ENCODE data around the gene NAA10.

Gene NAA10

DNA sequence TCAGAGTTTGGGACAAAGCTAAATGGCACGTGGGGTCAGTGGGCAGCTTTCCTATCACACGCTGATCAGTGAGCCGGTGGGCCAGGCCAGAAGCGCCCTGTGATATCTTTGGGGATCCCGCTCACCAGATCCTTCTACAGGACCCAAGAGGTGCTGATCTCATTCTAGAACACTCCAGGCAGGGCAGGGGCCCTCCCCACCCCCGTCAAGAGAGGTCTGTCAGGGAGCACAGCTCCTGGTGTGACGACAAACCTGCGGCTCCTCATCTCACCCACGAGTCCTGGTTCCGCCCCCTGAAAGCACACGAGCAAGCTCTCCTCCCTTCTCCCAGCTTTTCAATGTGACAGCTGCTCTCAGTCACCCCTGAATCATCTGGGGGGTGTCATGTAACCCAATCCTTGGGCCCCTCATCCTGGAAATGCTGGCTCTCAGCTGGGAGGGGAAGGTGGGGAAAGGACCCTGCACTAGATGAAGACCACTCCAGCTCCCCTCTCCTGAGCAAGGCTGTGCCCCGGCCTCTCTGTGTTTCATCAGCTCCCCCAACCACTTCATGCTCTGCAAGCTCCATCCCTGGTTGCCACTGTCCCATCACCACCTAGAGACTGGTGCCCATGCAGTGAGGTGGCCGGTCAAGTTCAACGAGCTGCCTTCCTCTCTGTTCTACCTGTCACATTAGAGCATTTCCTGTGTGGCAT lies 32.2 kb upstream of the NAA10 start:
- DNase-seq: no peak

DNA sequence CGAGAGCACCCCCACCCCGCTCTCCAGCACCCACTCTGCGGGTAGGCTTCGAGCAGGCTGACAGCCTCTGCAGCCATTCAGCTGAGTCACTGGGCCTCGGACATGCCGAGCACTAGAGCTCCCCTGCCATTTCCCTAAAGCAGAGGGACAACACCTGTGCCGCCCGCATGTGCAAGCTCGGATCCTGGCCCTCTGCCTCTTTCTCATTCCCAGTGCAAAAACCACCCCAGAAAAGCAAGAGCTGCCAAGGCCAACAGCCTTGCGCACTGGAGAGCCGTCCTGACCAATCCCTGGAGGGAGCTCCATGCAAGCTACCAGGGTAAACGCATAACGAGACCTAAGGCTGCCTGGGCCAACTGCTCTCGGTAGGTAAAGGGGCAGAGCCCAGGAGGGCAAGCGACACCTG lies 31.4 kb upstream of the NAA10 start:
- DNase-seq: no peak

DNA sequence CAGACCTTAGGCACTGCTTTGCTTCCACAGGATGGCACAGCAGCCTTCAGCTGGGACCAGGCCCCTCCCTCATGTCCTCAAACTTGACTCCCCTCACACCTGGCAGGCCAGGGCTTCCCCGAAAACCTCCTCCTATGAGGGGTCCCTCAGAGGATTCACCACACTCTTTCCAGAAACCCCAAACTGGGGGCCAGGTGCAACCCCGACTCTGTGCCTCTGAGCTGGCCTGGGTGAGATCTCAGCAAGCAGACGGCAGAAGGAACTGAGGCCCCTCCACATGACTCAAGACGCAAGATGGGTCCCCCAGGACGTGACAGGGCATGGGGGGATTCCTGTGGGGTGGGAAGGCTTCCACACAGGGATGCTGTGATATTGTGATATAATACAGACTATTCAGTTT lies 30.6 kb upstream of the NAA10 start:
- no peak for DNase-seq

DNA sequence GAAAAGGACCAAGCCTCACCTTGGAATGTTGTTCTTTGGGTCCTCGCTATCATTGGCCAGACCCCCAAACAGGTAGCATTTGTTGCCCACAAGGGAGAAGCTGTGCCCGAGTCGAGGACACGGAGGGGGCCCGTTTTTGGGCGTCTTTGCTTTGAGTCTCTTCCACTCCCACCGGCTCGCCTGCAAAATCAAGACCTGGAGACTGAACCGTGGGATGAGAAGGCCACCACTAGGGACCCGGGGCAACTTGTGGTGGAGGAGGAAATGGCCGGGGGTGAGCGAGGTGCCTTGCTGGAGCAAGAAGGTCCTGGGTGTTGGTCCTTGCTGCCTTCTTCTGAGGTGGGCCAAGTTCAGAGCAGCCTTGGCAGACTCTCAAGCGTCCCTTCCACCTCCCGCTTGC lies 29.3 kb upstream of the NAA10 start:
- no peak for DNase-seq

DNA sequence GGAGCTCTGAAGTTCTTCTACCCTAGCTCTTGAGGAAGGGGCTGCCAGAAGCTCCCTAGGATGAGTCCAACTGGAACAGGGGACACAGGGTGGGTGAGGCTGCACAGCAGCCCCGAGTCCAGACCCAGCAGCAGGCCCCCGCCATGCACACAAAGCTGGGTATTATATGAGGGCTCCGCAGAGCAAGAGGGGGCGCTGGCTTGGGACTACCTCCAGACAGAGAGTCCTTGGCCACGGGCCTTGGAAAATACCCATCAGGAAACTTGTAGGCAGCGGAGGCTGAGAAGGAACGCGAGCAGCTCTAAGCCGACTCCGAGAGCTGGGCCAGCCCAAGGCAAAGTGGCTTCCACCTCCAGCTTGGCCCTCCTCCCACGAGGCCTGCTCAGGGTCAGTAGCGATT lies 28.7 kb upstream of the NAA10 start:
- no peak for DNase-seq

DNA sequence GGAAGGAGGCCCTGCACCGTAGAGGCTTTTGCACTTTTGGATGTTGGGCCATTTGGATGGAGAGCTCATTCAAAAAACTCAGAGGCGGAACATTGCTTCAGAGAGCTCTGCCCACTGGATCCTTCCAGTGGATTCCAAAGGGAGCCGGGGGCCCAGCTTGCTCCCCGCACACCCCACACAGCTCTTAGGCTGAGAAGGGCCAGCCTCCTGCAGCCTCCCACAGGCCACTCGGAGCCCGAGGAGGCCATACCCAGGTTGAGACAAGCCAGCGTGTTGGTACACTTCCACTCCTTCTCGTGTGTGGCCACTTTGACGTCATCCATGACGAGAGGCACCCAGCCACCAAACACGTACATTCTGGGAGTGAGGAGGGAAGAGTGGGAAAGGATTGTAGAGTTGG lies 26.5 kb upstream of the NAA10 start:
- no peak for DNase-seq

DNA sequence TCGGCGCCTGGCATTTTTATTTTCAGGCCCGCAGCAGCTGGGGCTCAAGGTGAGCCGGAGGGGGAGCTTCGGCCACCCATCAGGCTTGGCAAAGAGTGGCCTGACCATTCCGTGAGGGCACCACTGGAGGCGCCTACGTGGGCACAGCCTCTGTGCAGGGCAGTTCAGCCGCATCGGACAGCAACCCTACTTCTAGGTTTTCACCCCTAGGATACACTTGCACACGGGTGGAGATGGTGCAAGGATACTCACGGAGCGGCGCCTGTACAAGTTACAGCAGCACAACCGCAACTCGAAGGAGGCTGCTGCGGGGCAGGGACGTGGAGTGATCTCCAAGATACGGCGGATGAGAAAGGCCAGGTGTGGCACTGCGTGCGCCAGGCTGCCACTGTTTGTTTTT lies 25.9 kb upstream of the NAA10 start:
- DNase-seq: no peak

DNA sequence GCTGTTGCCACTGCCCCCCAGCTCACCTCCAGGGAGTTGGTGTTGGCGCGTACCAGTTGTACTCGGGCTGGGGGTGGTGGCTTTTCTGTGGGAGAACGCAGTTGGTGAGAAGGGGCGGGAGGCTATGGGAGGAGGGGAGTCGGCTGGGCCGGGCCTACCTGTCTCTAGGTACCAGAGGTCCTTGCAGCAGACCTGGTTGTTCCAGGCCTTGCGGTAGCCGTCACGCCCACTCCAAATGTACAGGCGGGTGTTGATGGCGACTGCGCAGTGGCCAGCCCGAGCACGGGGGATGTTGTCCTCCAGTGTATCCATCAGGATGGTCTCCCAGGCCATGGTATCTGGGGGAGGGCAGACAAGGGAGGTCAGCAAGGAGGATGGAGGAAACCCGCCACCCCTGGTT lies 25.2 kb upstream of the NAA10 start:
- DNase-seq: no peak

DNA sequence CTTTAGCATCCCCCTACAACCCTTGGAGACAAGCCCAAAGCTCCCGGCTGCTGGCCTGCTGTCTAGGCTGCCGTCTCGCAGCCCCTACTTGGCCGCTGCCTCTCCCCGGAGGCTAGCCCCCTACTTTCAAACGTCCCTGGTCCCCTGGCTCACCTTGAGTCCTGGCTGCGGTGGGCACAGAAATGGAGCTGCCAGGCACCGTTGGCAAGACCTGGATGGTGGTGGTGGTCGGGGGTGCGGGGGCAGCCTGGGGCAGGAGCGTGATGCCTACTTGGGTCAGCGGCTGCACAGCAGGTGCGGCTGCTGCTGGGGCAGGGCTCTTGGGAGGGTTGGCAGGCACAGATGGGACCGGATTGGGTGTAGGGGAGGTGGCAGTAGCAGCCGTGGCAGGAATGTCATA lies 24.8 kb upstream of the NAA10 start:
- DNase-seq: no peak

DNA sequence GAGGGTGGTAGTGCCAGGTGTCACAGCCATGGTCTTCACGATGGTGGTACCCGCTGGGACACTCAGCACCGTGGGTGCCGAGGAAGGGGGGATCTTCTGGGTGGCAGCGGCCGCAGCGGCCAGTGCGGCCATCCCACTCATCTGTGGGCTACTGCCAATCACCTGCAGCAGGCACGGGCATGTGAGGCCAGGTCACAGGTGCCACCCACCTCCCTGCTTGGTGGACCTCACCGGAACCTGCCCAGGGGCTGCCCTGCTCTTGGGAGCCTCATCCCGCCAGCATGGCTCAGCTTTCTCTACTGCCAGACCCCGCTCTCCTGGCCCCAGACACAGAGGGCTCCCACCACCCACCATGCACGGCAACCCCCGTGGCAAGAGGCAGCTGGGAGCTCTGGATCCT lies 23.8 kb upstream of the NAA10 start:
- DNase-seq: no peak

DNA sequence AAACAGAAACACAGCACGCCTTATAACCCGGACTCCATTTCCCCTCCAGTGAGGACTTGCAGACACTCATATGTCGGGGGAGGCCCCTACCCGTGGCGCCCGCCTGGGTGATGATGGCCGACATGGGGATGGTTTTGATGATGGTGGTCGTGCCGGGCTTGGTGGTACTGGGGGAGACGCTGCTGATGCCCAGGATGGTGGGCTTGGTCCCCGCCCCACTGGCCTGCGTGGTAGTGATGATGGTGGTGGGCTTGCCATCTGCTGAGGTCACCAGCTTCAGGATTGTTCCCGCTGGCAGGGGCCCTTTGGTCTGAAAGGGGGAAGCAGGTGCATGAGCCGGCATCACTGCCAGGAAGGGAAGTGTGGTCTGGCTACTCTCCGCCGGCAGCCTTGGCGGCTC lies 22.4 kb upstream of the NAA10 start:
- DNase-seq: no peak

DNA sequence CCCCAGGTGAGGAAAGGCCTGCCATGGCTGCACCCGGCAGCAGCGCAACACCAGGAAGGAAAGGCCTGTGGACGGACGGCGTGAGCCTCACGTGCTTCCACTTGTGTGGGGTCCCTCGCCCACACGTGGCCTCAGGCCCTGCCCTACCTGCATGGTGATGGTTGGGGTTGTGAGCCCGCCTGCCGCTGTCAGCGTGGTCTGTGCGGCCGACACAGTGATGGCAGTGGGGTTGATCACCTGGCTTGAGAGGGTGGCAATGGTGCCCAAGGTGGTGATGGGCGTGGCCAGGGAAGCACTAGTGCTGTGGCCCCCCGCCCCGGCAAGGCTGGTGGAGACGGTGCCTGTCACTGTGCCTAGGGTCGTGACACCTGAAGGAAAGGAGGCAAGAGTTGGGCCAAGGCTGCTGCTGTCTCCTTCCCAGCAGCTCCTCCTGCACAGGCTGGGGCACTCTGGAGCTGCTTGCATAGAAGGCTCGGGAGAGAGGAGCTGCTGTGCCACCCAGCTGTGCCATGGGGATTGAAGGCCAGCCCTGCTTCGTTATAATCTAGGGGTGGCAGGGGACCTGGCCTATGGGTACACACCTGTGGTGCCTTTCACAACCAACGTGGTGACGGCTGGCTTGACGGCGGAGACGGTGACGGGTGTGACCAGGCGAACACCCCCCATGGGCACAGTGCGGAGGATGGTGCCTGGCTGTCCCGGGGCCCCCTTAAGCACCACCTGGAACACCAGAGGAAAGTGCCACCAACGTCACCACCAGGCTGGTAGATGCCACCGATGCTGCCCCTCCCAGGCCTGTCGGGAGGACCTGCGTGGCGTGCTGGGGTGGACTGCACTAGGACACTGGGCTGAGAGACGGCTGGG lies 21.4 kb upstream of the NAA10 start:
- DNase-seq: no peak

DNA sequence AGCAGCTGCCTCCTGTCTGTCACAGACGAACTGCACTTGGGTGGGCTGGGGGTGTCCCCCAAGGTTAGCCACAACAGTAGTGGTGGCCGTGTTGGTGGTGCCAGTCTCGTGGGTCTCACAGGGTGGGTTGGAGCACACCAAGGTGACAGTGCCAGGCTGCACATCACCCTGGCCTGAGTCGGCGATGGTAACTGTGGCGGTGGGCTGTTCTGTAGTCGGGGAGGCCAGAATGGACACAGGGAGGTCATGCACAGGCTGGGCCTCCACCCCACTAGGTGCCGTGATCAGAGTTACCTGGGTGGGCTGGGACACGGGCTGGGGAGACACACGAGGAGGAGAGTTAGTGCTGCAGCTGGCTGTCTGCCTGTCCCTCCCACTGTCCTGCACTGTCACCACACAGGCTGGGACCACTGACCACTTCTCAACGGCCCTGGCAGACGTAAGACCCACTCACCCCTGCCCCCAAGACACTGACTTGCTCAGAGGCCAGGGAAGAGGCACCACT lies 20.4 kb upstream of the NAA10 start:
- DNase-seq: no peak

DNA sequence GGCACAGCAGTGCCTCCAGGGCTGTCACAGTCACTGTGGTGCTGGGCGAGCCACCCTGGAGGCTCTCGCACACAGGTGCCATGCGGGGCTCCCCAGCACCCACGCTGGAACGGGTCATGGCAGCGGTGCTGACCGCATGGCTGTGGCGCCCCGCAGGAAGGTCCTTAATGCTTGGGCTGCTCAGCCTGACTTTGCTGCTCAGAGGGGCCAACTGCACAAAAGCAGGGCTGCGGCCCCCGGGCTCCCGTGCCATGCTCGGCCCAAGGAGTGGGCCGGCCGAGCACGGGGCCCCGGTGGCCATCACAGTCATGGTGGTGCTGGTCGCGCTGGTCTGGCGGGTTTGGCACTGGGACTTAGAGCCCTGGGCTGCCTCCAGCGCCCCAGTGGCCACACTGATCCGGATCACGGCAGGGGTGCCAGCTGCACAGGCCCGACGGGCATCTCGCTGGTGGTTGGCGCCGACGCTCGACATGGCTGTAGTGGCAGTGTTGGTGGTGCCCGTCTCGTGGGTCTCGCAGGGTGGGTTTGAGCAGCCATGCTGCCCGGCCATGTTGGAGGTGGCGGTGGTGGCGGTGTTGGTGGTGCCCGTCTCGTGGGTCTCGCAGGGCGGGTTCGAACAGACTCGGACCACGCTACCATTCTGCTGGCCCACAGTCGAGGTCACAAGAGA lies 19.9 kb upstream of the NAA10 start:
- DNase-seq: no peak

DNA sequence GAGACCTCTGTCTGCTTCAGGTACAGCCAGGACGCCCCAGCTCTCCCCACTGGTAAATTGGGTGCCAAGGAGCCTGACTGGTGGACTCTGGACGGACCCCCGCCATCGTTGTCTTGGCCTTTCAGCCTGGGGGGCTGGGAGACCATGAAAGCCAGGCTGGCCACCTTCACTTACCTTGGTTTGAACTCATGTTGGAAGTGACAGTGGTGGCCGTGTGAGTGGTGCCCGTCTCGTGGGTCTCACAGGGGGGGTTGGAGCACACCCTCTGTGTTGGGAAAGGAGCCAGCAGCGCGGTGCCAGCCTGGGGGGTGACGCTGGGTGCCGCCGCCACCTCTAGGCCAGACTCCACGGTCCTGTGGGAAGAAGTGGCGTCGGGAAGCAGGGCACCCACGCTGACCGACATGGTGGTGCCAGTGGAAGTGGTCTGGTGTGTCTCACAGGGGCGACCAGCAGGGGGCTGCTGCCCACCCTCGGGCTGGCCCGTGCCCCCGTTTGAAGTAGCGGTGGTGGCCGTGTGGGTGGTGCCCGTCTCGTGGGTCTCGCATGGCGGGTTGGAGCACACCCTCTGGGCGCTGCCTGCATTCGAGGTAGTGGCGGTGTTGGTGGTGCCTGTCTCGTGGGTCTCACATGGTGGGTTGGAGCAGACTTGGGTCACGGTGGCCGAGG lies 19.2 kb upstream of the NAA10 start:
- DNase-seq: no peak

DNA sequence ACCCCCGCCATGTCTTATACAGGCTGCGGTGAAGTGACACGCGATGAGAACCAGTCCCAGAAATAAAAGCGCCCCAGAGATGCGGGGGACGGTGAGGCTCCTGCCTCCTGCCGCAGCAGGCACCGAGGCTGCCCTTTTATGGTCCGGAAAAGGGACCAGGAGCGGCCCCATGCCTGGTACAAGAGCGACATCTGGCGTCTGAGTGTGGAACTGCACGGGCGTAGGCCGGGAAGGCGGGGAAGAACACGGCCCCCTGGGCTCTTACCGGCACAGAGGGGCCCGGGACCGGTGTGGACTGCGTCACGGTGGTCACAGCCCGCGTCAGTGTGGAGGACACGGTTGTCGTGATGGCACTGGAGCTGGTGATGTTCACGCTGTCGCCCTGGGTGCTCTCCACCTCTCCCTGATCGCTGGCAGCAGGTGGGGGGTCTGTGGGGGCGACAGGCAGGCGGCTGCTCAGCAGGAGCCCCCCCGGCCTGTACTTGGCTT lies 18.5 kb upstream of the NAA10 start:
- DNase-seq: peak; percentile 69

DNA sequence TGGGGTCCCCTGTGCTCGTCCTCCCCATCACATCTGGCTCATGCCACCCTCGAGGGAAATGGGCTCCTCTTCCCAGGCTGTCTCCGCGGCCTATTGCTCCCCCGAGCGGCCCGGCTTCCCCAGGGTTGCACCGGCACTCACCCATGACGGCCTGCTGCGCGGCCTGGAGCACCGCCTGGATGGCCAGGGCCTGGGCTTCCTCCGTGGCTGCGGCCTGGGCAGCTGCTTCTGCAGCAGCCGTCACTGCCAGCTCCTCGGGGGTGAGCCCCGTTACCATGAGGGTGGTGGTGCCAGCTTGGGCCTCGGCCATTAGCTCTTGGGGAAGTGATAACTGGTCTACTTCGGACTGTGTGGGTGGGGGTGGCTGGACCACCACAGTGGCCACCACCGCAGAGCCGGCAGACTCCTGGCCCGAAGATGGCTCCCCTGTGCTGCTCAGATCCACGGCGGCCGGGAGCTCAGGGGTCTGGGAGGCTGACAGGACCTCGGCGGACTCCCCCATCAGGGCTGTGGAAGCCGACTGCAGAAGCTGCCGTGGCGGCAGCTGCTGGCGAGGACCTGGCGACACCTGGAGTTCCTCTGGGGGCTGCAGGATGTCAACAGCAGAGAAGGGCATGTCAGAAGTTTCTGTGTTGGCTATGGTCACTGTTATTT lies 17.7 kb upstream of the NAA10 start:
- DNase-seq: no peak

DNA sequence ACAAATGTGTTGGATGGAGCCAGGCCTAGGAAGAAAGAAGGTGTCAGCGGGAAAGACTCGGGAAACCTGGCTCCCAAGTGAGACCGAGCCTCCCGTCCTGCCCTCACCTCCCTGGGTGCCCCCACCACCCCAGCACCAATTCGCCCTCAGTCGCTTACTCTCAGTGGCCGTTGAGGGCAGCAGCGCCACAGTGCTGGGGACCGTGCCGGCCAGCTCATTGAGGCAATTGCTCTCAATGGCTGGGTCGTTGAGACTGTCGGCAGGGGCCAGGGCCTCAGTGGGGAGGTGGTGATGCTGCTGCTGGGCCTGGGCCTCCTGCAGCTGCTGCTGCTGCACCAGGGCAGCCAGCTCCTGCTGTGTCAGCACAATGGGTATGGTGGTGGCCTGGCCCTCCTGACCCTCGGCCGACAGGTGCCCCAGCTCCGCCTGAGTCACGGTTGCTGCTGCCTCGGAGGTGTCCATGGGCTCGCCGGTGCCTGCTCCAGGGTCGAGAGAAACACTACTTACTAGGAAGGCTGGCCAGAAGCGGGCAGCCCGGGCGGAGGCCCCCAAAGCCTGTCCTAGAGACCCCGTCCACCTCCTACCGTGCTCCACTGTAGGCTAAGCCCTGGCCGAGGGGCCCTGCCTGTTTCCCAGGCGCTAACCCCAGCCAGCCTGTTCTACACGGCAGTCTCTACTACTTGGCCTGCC lies 17.0 kb upstream of the NAA10 start:
- no peak for DNase-seq

DNA sequence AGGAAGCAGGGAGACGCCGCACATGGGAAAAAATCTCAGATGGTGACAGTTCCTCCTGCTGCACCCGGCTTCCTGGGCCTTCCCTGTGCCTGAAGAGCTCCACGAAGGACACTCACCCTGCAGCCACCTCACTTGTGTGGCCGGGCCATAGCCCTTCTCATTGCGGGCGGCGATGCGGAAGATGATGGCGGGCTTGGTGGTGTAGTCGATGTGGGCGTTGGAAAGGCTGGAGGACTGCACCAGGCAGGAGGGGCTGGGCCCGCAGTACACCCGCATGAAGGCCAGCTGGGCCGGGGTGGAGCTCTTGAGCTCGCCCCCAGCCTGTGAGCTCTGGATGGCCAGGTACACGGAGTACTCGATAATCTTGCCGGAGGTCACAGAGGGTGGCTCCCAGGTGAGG lies 15.3 kb upstream of the NAA10 start:
- no peak for DNase-seq

DNA sequence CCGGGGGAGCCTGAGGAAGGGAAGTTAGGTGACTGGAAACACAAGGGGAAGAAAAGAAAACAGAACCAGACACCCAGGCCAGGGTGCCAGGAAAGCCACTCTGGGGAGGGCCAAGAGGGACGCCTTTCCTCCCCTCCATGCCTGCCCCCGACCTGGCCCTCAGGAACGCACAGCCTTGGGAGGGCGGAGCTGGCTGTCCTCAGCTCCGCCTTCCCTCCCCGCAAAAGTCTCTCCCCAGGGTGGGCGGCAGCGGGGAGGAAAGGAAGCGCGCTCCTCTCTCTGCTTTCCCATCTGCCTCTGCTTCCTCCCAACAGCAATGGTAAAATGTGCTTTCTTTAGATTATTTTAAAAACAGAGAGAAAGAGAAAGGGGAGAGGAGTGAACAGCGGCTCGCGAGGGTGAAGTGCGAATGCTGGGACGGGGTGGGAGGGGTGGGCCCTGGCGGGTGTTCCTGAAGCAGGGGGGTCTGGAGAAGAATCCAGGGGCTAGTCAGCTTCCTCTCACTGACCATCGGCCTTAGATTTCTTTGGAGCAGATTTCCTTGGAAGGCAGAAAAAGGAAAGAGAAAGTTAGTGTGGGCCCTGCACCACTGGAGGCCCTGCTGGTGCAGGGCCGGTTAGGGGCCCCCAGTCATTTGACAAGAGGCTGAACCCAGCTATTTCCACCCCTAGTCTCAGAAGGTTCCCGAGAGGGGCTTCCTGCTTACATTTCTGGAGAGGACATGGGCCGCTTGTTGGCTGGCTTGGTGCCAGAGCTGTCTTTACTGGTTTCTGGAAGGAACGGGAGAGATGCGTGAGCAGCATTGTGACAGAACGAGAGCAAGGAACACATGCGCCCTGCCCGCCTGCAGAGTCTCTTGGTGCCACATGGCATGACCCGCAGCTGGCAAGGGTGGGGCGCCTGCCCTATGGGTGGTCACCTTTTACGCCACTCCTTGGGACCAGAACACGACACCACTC lies 14.3 kb upstream of the NAA10 start:
- peak; percentile 38 for DNase-seq

DNA sequence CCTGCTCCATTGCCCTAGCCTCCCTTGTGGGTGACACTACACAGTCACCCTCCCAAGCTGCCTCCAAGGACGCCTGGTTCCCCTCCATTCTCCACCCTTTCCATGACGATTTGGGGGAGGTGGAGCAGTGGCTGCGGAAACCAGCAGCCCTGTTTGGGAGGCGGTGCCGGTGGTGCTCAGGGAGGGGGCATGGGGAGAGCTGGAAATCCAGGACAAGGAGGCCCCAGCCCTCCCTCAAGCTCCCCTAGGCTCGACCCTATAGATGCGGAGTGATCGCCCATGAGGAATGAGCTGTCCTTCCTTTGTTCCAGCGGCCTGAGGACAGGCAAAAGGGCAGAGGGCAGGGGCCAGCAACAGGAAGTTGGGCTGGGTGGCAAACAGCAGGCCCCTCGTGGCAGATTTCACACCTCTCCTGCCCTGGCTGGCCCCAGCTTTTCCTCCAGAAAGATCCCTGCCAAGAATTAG lies 13.2 kb upstream of the NAA10 start:
- DNase-seq: no peak
